GM19468 (cell line): ENCODE measurements around the gene C11orf21.

Source experiments
- ATAC-seq: cut with Tn5 transposase; IDR thresholded peaks from one replicate; pipeline ENCODE4 v1.9.1; 2021; ENCODE audit warnings: mild to moderate bottlenecking, moderate library complexity, moderate number of reproducible peaks; ENCODE audit not compliant: unreplicated experiment; ENCODE audit errors: extremely low read depth

The C11orf21 gene

DNA sequence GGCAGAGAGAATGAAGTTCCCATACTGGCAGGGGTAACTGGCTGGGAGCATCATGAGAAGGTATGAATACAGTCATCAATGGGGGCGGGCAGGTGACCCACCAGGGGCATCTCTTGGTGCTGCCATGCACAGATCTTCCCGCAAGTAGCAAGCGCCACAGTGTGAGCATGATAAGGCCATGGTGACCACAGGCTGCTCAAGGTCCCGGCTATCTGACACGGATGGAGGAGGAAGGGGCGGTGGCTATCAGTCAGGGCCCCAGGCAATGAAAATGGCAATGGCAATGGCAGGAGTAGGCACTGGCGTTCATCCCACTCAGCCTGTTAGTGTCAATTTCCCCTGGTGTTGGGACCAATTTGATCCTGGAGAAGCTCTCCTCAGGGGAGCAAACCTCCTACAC, 53.0 kb downstream of the C11orf21 start:
- ATAC-seq, result no peak

DNA sequence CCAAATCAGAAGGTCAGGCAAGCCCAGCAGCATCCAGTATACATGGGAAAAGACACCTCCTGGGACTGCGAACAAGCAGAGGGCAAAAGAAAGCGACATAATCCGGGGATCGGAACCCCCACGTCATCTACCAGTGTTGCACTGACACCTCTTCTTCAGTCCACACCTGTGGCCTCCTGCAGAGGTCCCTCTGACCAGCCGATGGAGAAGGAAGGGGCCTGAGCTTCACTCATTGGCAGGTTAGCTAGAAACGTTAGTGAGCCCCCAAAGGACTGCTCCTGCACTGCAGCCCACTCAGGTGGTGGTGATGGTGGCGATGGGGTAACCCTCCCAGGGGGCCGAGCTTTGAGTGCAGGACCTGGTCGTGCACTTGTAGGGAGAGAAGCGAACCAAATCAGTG, 53.5 kb downstream of the C11orf21 start:
- no peak for ATAC-seq

GRCh38 chr11:2247496-2247895, 54.2 kb downstream of the C11orf21 start:
- ATAC-seq, result no peak
